ENCODE measurements around the gene DPP10.

- TF ChIP-seq CTCF (IDR thresholded peaks at IDR 0.05) (no peak), ZFX (IDR thresholded peaks at IDR 0.05; ENCODE audit: borderline replicate concordance) (no peak)
These were observed 1039.4 kb downstream of the DPP10 start for GRCh38 chr2:115481842-115482241.

Data from 22Rv1 (cell line).